NCI-H524 treated with DMSO at 0.1 percent for 48 hours (cell line): ENCODE results near the gene HIBADH.
A peak's percentile ranks its signal among the peaks of the same experiment; 100 is the strongest.
"Not testable (repeated sequence)": the region's sequence is repeated elsewhere in the genome, so short reads cannot be mapped to it uniquely, and the experiment has no call there.

Experiments
- DNase-seq: peaks from one replicate; lab custom pipeline; 2025; lab: John Stamatoyannopoulos, UW

The HIBADH gene

DNA sequence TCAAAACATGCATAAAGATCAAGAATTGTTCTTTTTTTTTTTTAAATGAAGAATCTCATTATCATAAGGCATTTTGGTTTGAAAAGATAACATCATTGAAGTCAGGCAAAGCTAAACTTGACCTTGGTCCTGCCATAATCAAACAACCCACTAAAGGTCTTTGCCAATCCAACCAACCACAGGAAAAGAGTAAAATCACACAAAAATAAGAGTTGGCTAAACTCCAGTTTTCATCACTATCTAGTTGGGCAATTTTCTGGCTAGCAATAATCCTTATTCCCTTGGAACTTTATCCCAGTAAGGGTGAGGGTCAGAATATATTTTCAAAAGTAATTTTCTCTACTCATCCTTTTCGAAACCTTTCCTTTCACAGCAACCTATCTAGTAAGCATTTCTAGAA, 62.4 kb downstream of the HIBADH start:
- DNase-seq: no peak

DNA sequence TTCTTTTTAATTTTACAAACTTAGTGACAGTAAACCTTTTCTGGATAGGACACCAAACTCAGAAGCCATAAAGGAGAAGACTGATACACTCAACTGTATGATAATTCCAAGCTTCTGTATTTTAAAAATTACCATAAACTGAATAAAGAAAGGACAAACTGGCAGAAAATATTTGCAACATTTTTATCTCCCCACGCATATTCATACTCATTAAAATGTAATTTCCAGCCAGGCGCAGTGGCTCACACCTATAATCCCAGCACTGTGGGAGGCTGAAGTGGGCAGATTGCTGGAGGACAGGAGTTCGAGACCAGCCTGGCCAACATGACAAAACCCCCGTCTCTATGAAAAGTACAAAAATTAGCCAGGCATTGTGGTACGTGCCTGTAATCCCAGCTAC, 67.7 kb downstream of the HIBADH start:
- DNase-seq: no peak

GRCh38 chr7:27593226-27593625, 69.5 kb downstream of the HIBADH start:
- no peak for DNase-seq

DNA sequence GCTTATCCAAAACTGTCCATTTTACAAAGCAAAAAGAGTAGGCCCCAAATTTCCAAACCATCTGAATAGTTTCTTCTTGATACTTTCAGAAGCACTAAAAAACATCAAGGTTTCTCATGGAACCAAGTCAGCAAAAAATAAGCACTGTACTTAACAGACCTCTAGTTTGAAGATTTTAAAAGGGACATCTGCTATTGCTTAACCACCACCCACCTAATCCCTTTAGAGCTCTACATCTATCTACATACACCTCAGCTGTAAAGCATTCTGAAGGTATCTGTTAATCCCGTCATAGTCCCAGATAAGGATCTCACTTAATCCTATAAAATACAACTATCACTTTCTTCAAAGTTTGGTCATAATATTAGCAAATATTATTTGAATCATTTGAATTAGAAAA, 72.3 kb downstream of the HIBADH start:
- DNase-seq: peak; percentile 56

GRCh38 chr7:27587429-27587828, 75.3 kb downstream of the HIBADH start:
- DNase-seq: no peak

DNA sequence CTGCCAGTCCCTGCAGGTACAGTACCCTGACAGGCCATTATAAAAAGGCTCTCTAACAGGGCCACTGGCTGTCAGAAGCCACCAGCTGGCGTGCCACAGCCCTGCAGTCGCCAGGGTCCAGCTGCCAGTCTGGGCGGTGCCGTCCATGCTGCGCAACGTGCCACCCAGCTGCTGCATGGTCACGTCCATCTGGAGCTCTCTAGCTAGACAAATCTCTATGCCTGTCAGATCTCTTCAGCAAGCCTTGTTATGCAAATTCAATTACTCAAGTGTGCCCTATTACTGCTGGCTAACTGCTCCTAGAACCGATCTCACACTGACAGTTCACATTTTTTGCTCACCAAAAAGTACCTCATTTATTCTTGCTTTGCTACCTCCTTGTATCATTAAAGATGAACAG, 75.9 kb downstream of the HIBADH start:
- peak; percentile 92 for DNase-seq

- DNase-seq: no peak
These were observed 76.8 kb downstream of the HIBADH start for GRCh38 chr7:27585781-27586447.

- DNase-seq: no peak
These were observed 80.8 kb downstream of the HIBADH start for GRCh38 chr7:27581906-27582305.

- no peak for DNase-seq
These were observed 81.6 kb downstream of the HIBADH start for GRCh38 chr7:27581119-27581518.

DNA sequence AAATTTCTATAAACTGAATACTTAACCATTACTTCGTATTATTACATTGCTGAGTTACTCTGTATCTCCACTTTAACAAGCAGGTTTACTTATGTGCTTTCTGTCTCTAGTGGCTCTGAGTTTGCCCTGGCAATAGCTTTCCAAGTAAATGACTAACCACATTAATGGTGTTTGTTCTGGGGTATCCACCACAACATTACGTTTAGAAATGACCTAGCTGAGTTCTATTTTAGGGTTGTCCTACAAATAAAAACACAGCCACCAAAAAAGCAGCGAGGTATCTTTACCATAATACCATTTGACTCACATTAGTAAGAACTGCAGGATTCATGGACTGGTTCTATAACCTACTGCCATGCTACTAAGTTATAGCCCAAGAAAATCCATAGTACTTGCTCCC, 83.1 kb downstream of the HIBADH start:
- no peak for DNase-seq

DNA sequence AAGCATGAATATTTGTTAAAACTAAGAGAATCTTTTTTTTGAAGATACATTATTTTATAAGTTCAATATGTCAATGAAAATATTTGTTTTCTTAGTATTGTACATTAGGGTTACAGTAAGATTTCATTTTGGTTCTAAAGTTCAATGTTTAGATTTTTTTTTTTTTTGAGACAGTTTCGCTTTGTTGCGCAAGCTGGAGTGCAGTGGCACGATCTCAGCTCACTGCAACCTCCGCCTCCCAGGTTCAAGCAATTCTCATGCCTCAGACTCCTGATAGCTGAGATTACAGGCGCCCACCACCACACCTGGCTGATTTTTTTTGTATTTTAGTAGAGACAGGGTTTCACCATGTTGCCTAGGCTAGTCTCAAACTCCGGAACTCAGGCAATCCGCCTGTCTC, 84.5 kb downstream of the HIBADH start:
- DNase-seq: not testable (repeated sequence)

DNA sequence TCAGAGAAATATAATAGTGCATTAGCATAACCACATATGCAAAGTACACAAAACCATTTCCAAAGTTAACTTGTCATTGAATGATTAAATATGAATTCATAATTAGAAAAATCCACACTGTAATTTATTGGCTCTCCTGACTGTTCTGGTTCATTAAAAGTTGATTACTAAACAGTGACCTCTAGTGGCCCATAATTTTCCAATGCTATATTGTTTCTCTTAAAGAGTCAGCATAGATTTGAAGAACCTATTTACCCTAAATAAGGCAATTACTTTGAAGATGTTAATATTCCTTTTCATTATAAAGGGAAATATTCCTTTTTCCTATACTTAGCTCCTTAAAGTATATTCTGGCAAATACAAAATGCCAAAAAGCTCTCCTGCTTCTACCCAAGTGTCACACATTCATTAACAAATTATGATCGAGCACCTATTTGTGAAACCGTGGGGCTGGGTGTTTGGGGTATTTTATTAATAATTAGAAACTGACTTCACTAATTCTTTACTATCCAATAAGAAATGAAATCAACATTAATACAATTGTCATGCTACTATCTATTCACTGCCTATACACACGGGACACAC, 86.2 kb downstream of the HIBADH start:
- no peak for DNase-seq

GRCh38 chr7:27575613-27576012, 87.1 kb downstream of the HIBADH start:
- no peak for DNase-seq

DNA sequence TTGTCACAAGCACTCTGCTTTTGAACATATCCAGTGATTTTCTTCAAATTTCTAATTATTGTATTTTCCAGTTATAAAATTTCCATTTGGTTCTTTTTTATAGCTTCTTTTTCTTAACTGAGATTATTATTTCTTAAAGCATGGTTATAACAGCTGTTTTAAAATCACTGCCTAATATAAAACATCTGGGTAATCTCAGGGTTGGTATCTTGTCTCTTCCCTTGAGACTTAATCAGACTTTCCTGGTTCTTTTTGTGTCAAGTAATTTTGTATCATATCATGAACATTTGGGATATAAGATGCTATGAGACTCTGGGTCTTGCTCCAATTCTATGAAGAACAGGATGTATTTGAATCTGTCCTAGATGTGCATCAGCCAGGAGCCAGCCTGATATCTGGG, 93.6 kb downstream of the HIBADH start:
- DNase-seq: no peak

- no peak for DNase-seq
These were observed 95.4 kb downstream of the HIBADH start for GRCh38 chr7:27567266-27567665.

DNA sequence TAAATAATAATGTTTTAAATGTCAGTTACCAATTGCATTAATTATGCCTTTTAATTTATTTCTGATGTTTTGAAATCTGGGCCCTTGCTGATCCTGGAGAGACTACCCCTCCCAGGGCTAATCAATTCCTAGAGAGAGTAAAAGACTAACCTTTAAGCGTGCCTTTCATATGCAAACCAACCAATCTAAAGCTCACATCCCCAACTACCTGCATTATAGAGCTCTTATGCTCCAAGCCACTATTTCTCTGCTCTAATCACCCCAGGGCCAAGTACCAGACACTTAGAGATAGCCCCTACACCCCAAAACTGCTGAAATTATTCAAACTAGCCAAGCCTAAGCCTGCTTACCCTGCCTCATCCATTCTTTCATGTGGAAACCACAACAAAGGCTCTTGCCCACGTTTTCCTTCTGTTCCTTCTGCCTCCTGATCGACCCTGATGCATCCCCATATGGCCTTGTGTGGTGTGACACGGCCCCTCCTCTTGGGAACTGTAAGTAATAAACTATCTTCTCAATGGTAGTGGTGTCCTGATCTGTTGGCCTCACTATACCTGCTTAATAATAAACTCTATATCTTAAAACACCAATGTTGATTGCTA, 97.7 kb downstream of the HIBADH start:
- no peak for DNase-seq

- no peak for DNase-seq
These were observed 101.9 kb downstream of the HIBADH start for GRCh38 chr7:27560706-27561235.

- no peak for DNase-seq
These were observed 107.0 kb downstream of the HIBADH start for GRCh38 chr7:27555670-27556069.

GRCh38 chr7:27554826-27555225, 107.9 kb downstream of the HIBADH start:
- no peak for DNase-seq

DNA sequence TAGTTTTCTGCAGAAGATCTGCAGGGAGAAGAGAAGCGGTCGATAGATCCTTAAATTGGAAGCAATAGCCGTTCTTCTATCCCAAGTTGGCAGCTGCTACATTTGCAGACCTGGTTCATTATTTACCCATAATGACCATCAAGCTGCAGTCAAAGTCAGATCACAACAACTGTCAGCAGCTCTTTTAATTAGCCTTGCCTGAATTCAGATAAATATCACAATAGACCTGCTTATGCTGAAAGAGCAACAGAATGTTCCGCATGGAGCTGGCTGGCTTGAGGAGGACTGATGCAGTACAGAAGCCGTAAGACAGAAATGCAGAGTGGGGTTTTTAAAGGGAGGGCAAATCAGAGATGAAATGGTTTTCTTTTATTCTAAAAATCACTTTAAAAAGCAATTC, 109.4 kb downstream of the HIBADH start:
- no peak for DNase-seq

- peak; percentile 75 for DNase-seq
These were observed 110.8 kb downstream of the HIBADH start for GRCh38 chr7:27551803-27552400.

DNA sequence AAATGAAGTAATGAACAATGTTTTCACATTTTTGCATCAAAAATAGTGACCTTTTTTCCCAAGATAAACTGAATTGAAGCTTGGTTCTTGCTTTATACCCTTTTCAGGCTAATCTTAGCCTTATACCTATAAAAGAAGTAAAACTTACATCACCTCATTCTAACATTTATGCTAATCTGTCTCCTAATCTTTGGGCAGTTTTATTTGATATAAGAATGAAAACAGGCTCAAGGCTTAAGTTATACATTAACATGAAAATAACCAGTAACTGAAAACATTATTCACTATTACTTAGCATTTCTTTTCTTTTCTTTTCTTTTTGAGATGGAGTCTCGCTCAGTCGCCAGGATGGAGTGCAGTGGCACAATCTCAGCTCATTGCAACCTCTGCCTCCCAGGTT, 113.1 kb downstream of the HIBADH start:
- no peak for DNase-seq

GRCh38 chr7:27548304-27548703, 114.4 kb downstream of the HIBADH start:
- no peak for DNase-seq
